Measurements from ENCODE around the gene MICU1. TPM values are rescaled to one million over a fixed set of nuclear protein-coding genes. Genes with fewer than 3 reads are reported as not detected.

Gene MICU1
- total and polyA plus RNA-seq, 2 of the 13 experiments (the other 11 are each of a cell fraction or from before 2014, with no cell fraction given): 32.5 to 56.1 TPM

GRCh38 chr10:72653383-72654096 is 27.7 kb upstream of the MICU1 start (continued):
- no peak for TF ChIP-seq STAT6 (CRISPR knock-in tag; IDR thresholded peaks at IDR 0.05; ENCODE audit: borderline replicate concordance)
- TF ChIP-seq MLX (CRISPR knock-in tag; IDR thresholded peaks at IDR 0.05): no peak
- TF ChIP-seq ZKSCAN5 (CRISPR knock-in tag; IDR thresholded peaks at IDR 0.05): no peak
- TF ChIP-seq BRF2 (CRISPR knock-in tag; IDR thresholded peaks at IDR 0.05): no peak
- TF ChIP-seq ZNF550 (CRISPR knock-in tag; IDR thresholded peaks at IDR 0.05; ENCODE audit: borderline replicate concordance): no peak
- TF ChIP-seq ZNF530 (CRISPR knock-in tag; IDR thresholded peaks at IDR 0.05; ENCODE audit: low read depth): no peak
- no peak for TF ChIP-seq JUN (CRISPR knock-in tag; IDR thresholded peaks at IDR 0.05)
- no peak for TF ChIP-seq POLR2A (IDR thresholded peaks at IDR 0.05; ENCODE audit: insufficient read depth in 1 of 2, low read depth in 2 of 2, low read length in 2 of 2)
- TF ChIP-seq ARID2 (CRISPR knock-in tag; IDR thresholded peaks at IDR 0.05; ENCODE audit: borderline replicate concordance): no peak
- TF ChIP-seq JDP2 (CRISPR knock-in tag; IDR thresholded peaks at IDR 0.05; ENCODE audit: borderline replicate concordance): no peak

Measured in HepG2 (cell line).